CD4-positive, alpha-beta memory T cell (primary cell): ENCODE results near the gene SPRR3. TPM values are rescaled to one million over a fixed set of nuclear protein-coding genes. Genes with fewer than 3 reads are reported as not detected.

Source experiments
- CTCF ChIA-PET: fragments of 350-600 bp; sonication (Branson Sonifier 250); formaldehyde crosslinking; loops from one replicate; lab custom pipeline; 2021; ENCODE audit warnings: inconsistent platforms; ENCODE audit not compliant: partially characterized antibody; lab: Charles Lee
- POLR2A ChIA-PET: fragments of 350-600 bp; sonication (Branson Sonifier 250); formaldehyde crosslinking; loops from one replicate; lab custom pipeline; 2021; ENCODE audit not compliant: partially characterized antibody; lab: Charles Lee
- DNase-seq, 5 donors: peaks; one replicate each; pipeline versions ENCODE4 v3.0.0 to v3.0.0-alpha.2; 2020 to 2022; ENCODE audit warnings: mixed read lengths in 1 of 5
- H3K27ac ChIP-seq: one replicate; pipeline ENCODE4 v1.7.0; 2013; ENCODE audit warnings: low read depth, low read length
- H3K27me3 ChIP-seq: 2 replicates; pipeline ENCODE4 v1.7.0; 2013; ENCODE audit warnings: mild to moderate bottlenecking, low read length, moderate library complexity; ENCODE audit not compliant: insufficient read depth
- H3K36me3 ChIP-seq: 2 replicates; pipeline ENCODE4 v1.7.0; 2013; ENCODE audit warnings: mild to moderate bottlenecking, low read length, moderate library complexity; ENCODE audit not compliant: insufficient read depth
- H3K4me1 ChIP-seq: 2 replicates; pipeline ENCODE4 v1.7.0; 2013; ENCODE audit warnings: mild to moderate bottlenecking, low read length, moderate library complexity; ENCODE audit not compliant: insufficient read depth
- H3K4me3 ChIP-seq, 2 donors: one replicate each; pipeline ENCODE4 v1.7.0; 2013; ENCODE audit warnings: low read length in 2 of 2, mild to moderate bottlenecking in 1 of 2
- H3K9me3 ChIP-seq, 2 donors: one replicate each; pipeline ENCODE4 v1.7.0; 2013; ENCODE audit warnings: low read length in 2 of 2, control low read depth in 1 of 2; ENCODE audit not compliant: control insufficient read depth in 1 of 2
- H3K27ac Mint-ChIP-seq, 7 donors: one replicate each; pipeline ENCODE4 v1.8.0; 2020 to 2021; ENCODE audit warnings: mixed read lengths in 7 of 7, mild to moderate bottlenecking in 6 of 7, inconsistent platforms in 3 of 7, moderate library complexity in 3 of 7
- H3K27me3 Mint-ChIP-seq, 2 donors: one replicate each; pipeline ENCODE4 v1.8.0; 2020 to 2021; ENCODE audit warnings: mixed read lengths in 2 of 2
- H3K36me3 Mint-ChIP-seq, 2 donors: one replicate each; pipeline ENCODE4 v1.8.0; 2020 to 2021; ENCODE audit warnings: mixed read lengths in 2 of 2, inconsistent platforms in 1 of 2, mild to moderate bottlenecking in 1 of 2
- H3K4me1 Mint-ChIP-seq, 4 donors: one replicate each; pipeline ENCODE4 v1.8.0; 2020 to 2021; ENCODE audit warnings: mixed read lengths in 4 of 4, mild to moderate bottlenecking in 1 of 4
- H3K4me3 Mint-ChIP-seq, 8 donors: one replicate each; pipeline ENCODE4 v1.8.0; 2020 to 2021; ENCODE audit warnings: mixed read lengths in 8 of 8, mild to moderate bottlenecking in 7 of 8, moderate library complexity in 6 of 8, inconsistent platforms in 3 of 8
- H3K9me3 Mint-ChIP-seq, 8 donors: one replicate each; pipeline ENCODE4 v1.8.0; 2020 to 2021; ENCODE audit warnings: mixed read lengths in 8 of 8, mild to moderate bottlenecking in 5 of 8, inconsistent platforms in 3 of 8, moderate library complexity in 1 of 8
- intact Hi-C: fragments of 100-400 bp; cut with micrococcal nuclease; formaldehyde crosslinking; loops from one replicate; pipeline ENCODE4 v1.15.1; 2023
- polyA plus RNA-seq, 2 donors: library from polyadenylated mRNA; unstranded; fragments of 300-500 nt; fragmentation: Illumina TruSeq; gene quantifications; one replicate each; pipeline ENCODE4 v1.2.3, GENCODE V29; 2021
- total RNA-seq, 2 experiments: library from RNA; stranded (reverse); gene quantifications; one replicate each; pipeline ENCODE4 v1.2.3, GENCODE V29; 2021

SPRR3 gene
- total and polyA plus RNA-seq, 4 experiments from 2014 or later = not detected

- no peak for DNase-seq
- Histone ChIP-seq H3K27me3 (no peaks in the 10 kb centered on the region), H3K9me3 (no peaks in the 10 kb centered on the region), H3K4me3 (no peak overlapping the region), H3K27ac (no peak overlapping the region), H3K36me3 (no peaks in the 10 kb centered on the region), H3K4me1 (no peaks in the 10 kb centered on the region)
- Mint-ChIP-seq H3K27ac (no peak overlapping the region), H3K4me1 (no peaks in the 10 kb centered on the region), H3K27me3 (peaks cover 28 to 51% of the 10 kb centered on the region in 2 donors), H3K36me3 (no peaks in the 10 kb centered on the region), H3K4me3 (no peak overlapping the region), H3K9me3 (peaks cover 0 to 1% (median 0%) of the 10 kb centered on the region in 8 donors)
- intact Hi-C loops = no loop called here
- ChIA-PET CTCF (no interaction called here), POLR2A (no interaction called here)
Measured at GRCh38 chr1:152983234-152983633, 18.3 kb upstream of the SPRR3 start.

GRCh38 chr1:152983743-152984142, 17.8 kb upstream of the SPRR3 start, which contains the start of gene SPRR1A:
TSS of gene SPRR1A (plus strand) at chr1:152984081. CDS start at chr1:152985231, 1,150 bp downstream.
- CTCF ChIA-PET = no interaction called here

GRCh38 chr1:152986578-152986977, 15.0 kb upstream of the SPRR3 start:
- H3K4me3 ChIP-seq = no peak overlapping the region
- Mint-ChIP-seq H3K27ac (no peak overlapping the region), H3K9me3 (peaks cover 0 to 1% (median 0%) of the 10 kb centered on the region in 8 donors), H3K4me1 (no peaks in the 10 kb centered on the region), H3K36me3 (no peaks in the 10 kb centered on the region), H3K4me3 (no peak overlapping the region), H3K27me3 (peaks cover 23 to 34% of the 10 kb centered on the region in 2 donors)
- no peaks in the 10 kb centered on the region for H3K4me1 ChIP-seq
- H3K9me3 ChIP-seq = no peaks in the 10 kb centered on the region
- intact Hi-C loops = no loop called here
- POLR2A ChIA-PET = no interaction called here
- CTCF ChIA-PET = no interaction called here
- H3K27ac ChIP-seq = no peak overlapping the region
- no peaks in the 10 kb centered on the region for H3K36me3 ChIP-seq
- H3K27me3 ChIP-seq = no peaks in the 10 kb centered on the region
- no peak for DNase-seq

More at GRCh38 chr1:152983743-152984142, 17.8 kb upstream of the SPRR3 start, which contains the start of gene SPRR1A:
- Histone ChIP-seq H3K9me3 (no peaks in the 10 kb centered on the region), H3K36me3 (no peaks in the 10 kb centered on the region), H3K27ac (no peak within 1 kb of the TSS), H3K4me1 (no peaks in the 10 kb centered on the region), H3K27me3 (no peaks in the 10 kb centered on the region), H3K4me3 (no peak within 1 kb of the TSS)
- peaks cover 0 to 1% (median 0%) of the 10 kb centered on the region in 8 donors for H3K9me3 Mint-ChIP-seq
- intact Hi-C loops = no loop called here
- no peak for DNase-seq
- H3K27ac Mint-ChIP-seq = no peak within 1 kb of the TSS
- no peaks in the 10 kb centered on the region for H3K36me3 Mint-ChIP-seq
- H3K27me3 Mint-ChIP-seq = peaks cover 32 to 47% of the 10 kb centered on the region in 2 donors
- no peak within 1 kb of the TSS for H3K4me3 Mint-ChIP-seq
- no peaks in the 10 kb centered on the region for H3K4me1 Mint-ChIP-seq
- POLR2A ChIA-PET = no interaction called here

- no peak overlapping the region for H3K27ac ChIP-seq
- no peak overlapping the region for H3K4me3 ChIP-seq
- H3K27ac Mint-ChIP-seq = no peak overlapping the region
- no peak for DNase-seq
- H3K27me3 Mint-ChIP-seq = peaks cover 6 to 19% of the 10 kb centered on the region in 2 donors
- H3K36me3 Mint-ChIP-seq = no peaks in the 10 kb centered on the region
- H3K9me3 ChIP-seq = no peaks in the 10 kb centered on the region
- no peaks in the 10 kb centered on the region for H3K4me1 Mint-ChIP-seq
- H3K4me3 Mint-ChIP-seq = no peak overlapping the region
- H3K36me3 ChIP-seq = no peaks in the 10 kb centered on the region
- ChIA-PET POLR2A (no interaction called here), CTCF (no interaction called here)
- intact Hi-C loops = no loop called here
- H3K9me3 Mint-ChIP-seq = peaks cover 0 to 9% (median 3%) of the 10 kb centered on the region in 8 donors
- H3K4me1 ChIP-seq = no peaks in the 10 kb centered on the region
- no peaks in the 10 kb centered on the region for H3K27me3 ChIP-seq
Measured at GRCh38 chr1:152993186-152993585, 8.4 kb upstream of the SPRR3 start.

- Histone ChIP-seq H3K4me3 (no peak overlapping the region), H3K27ac (no peak overlapping the region), H3K9me3 (no peaks in the 10 kb centered on the region), H3K36me3 (no peaks in the 10 kb centered on the region), H3K4me1 (no peaks in the 10 kb centered on the region), H3K27me3 (no peaks in the 10 kb centered on the region)
- Mint-ChIP-seq H3K4me3 (no peak overlapping the region), H3K9me3 (peaks cover 0 to 9% (median 3%) of the 10 kb centered on the region in 8 donors), H3K27me3 (peaks cover 13 to 19% of the 10 kb centered on the region in 2 donors), H3K27ac (no peak overlapping the region), H3K4me1 (no peaks in the 10 kb centered on the region), H3K36me3 (no peaks in the 10 kb centered on the region)
- CTCF ChIA-PET = no interaction called here
- intact Hi-C loops = no loop called here
- DNase-seq = no peak
- POLR2A ChIA-PET = no interaction called here
Measured at GRCh38 chr1:152995842-152996241, 5.7 kb upstream of the SPRR3 start.

GRCh38 chr1:152996633-152997400, 4.7 kb upstream of the SPRR3 start:
- ChIA-PET POLR2A (no interaction called here), CTCF (no interaction called here)
- peaks cover 0 to 9% (median 3%) of the 10 kb centered on the region in 8 donors for H3K9me3 Mint-ChIP-seq
- no peaks in the 10 kb centered on the region for H3K4me1 Mint-ChIP-seq
- Histone ChIP-seq H3K4me1 (no peaks in the 10 kb centered on the region), H3K4me3 (no peak overlapping the region), H3K36me3 (no peaks in the 10 kb centered on the region), H3K27ac (no peak overlapping the region), H3K9me3 (no peaks in the 10 kb centered on the region), H3K27me3 (no peaks in the 10 kb centered on the region)
- peaks cover 16 to 19% of the 10 kb centered on the region in 2 donors for H3K27me3 Mint-ChIP-seq
- no peak for DNase-seq
- H3K27ac Mint-ChIP-seq = no peak overlapping the region
- H3K36me3 Mint-ChIP-seq = no peaks in the 10 kb centered on the region
- intact Hi-C loops = no loop called here
- no peak overlapping the region for H3K4me3 Mint-ChIP-seq

- intact Hi-C loops = no loop called here
- POLR2A ChIA-PET = no interaction called here
- Histone ChIP-seq H3K4me1 (no peaks in the 10 kb centered on the region), H3K36me3 (no peaks in the 10 kb centered on the region), H3K4me3 (no peak overlapping the region), H3K27ac (no peak overlapping the region), H3K9me3 (no peaks in the 10 kb centered on the region), H3K27me3 (no peaks in the 10 kb centered on the region)
- no peaks in the 10 kb centered on the region for H3K36me3 Mint-ChIP-seq
- CTCF ChIA-PET = no interaction called here
- H3K27ac Mint-ChIP-seq = no peak overlapping the region
- H3K9me3 Mint-ChIP-seq = peaks cover 0 to 9% (median 3%) of the 10 kb centered on the region in 8 donors
- no peaks in the 10 kb centered on the region for H3K4me1 Mint-ChIP-seq
- peaks cover 16 to 19% of the 10 kb centered on the region in 2 donors for H3K27me3 Mint-ChIP-seq
- no peak overlapping the region for H3K4me3 Mint-ChIP-seq
- DNase-seq = no peak
Measured at GRCh38 chr1:152997901-152998300, 3.6 kb upstream of the SPRR3 start.
